HepG2 (cell line): ENCODE measurements around the gene OAS2.

Source experiments
- CTCF ChIP-seq: sonication (generic); formaldehyde crosslinking; IDR thresholded peaks from 2 replicates; pipeline ENCODE4 v1.5.0; 2020; ENCODE audit warnings: mild to moderate bottlenecking, missing genetic modification reagents, moderate library complexity
- FOSL1 ChIP-seq: sonication (generic); formaldehyde crosslinking; IDR thresholded peaks from 2 replicates; pipeline ENCODE4 v1.9.0; 2021; ENCODE audit warnings: missing genetic modification reagents, borderline replicate concordance
- HMGXB3 ChIP-seq: sonication (generic); formaldehyde crosslinking; IDR thresholded peaks from 2 replicates; pipeline ENCODE4 v1.4.0; 2020; ENCODE audit warnings: missing genetic modification reagents, borderline replicate concordance
- HNF4A ChIP-seq: sonication (generic); formaldehyde crosslinking; IDR thresholded peaks from 2 replicates; pipeline ENCODE4 v1.4.0; 2020; ENCODE audit warnings: missing genetic modification reagents
- KLF6 ChIP-seq: IDR thresholded peaks from 2 replicates; pipeline ENCODE4 v1.8.0; 2016; ENCODE audit warnings: missing biosample characterization, missing genetic modification reagents
- NFIC ChIP-seq: IDR thresholded peaks from 2 replicates; pipeline ENCODE4 v1.6.1; 2012; ENCODE audit warnings: mild to moderate bottlenecking, low read length, inconsistent platforms
- PHB2 ChIP-seq: fragments of 450-650 bp; IDR thresholded peaks from 2 replicates; pipeline ENCODE4 v1.6.1; 2018; ENCODE audit not compliant: partially characterized antibody
- SP1 ChIP-seq, 2 experiments: fragments of 450-650 bp in 1 of 2; sonication (generic) in 1 of 2; formaldehyde crosslinking in 1 of 2; IDR thresholded peaks; 2 replicates each; pipeline versions ENCODE4 v1.4.0 to v1.6.1; 2016 to 2020; ENCODE audit warnings: missing genetic modification reagents in 1 of 2
- TBP ChIP-seq: sonication (generic); formaldehyde crosslinking; IDR thresholded peaks from 2 replicates; pipeline ENCODE4 v1.5.0; 2020; ENCODE audit warnings: missing genetic modification reagents
- ZBTB40 ChIP-seq, 2 experiments: fragments of 450-650 bp in 1 of 2; sonication (generic) in 1 of 2; formaldehyde crosslinking in 1 of 2; IDR thresholded peaks; 2 replicates each; pipeline versions ENCODE4 v1.6.1 to v1.8.0; 2016 to 2022; ENCODE audit warnings: antibody characterized with exemption in 1 of 2, mild to moderate bottlenecking in 1 of 2, missing genetic modification reagents in 1 of 2
- ZNF3 ChIP-seq: IDR thresholded peaks from 2 replicates; pipeline ENCODE4 v1.7.0; 2017; ENCODE audit warnings: inconsistent platforms
- ZNF800 ChIP-seq: sonication (generic); formaldehyde crosslinking; IDR thresholded peaks from 2 replicates; pipeline ENCODE4 v1.4.0; 2020; ENCODE audit warnings: missing genetic modification reagents

GRCh38 chr12:112937741-112938719 is 40.3 kb upstream of the OAS2 start, which contains the start of gene OAS3:
- no peak for TF ChIP-seq TBP (CRISPR knock-in tag)
- peak; percentile 56; the same call in 1 of the 2 replicates for TF ChIP-seq HNF4A (CRISPR knock-in tag)
- no peak for TF ChIP-seq NFIC
- no peak; the same call in 1 of the 2 replicates for TF ChIP-seq ZNF800 (CRISPR knock-in tag)
- 0 out of 2 replicates have a peak, but pooled peaks have one; percentile 28 for TF ChIP-seq KLF6 (CRISPR knock-in tag)
- no peak for TF ChIP-seq ZBTB40 (IDR thresholded peaks at IDR 0.05)
- 0 out of 2 replicates have a peak, but pooled peaks have one; percentile 56 for TF ChIP-seq ZBTB40 (CRISPR knock-in tag; IDR thresholded peaks at IDR 0.05)
- TF ChIP-seq CTCF (CRISPR knock-in tag), result peak; percentile 52
- TF ChIP-seq FOSL1 (CRISPR knock-in tag), result no peak
- TF ChIP-seq SP1 (IDR thresholded peaks at IDR 0.05), result no peak
- TF ChIP-seq SP1 (CRISPR knock-in tag; IDR thresholded peaks at IDR 0.05), result peak; percentile 59
- TF ChIP-seq ZNF3 (CRISPR knock-in tag), result no peak
- TF ChIP-seq HMGXB3 (CRISPR knock-in tag), result no peak
- no peak for TF ChIP-seq PHB2
